Measurements from ENCODE around the gene FRYL. TPM values are rescaled to one million over a fixed set of nuclear protein-coding genes. Genes with fewer than 3 reads are reported as not detected.

FRYL gene
- total and polyA plus RNA-seq, 9 donors: 14.9 to 38.3 (median 20.3) TPM

GRCh38 chr4:48668254-48669017, 111.6 kb downstream of the FRYL start:
- no peak for DNase-seq
- Histone ChIP-seq H3K27ac (ENCODE audit: low read length) (no peak overlapping the region), H3K4me1 (ENCODE audit: control insufficient read depth, insufficient read depth, low read length) (no peaks in the 10 kb centered on the region), H3K4me3 (ENCODE audit: low read length) (no peak overlapping the region), H3K27me3 (ENCODE audit: control insufficient read depth, insufficient read depth, low read length) (no peaks in the 10 kb centered on the region), H3K9me3 (replicated peaks; ENCODE audit: control insufficient read depth, low read depth, low read length) (no peaks in the 10 kb centered on the region), H3K36me3 (ENCODE audit: control insufficient read depth, insufficient read depth, low read length) (no peaks in the 10 kb centered on the region)
- no CpG with 5 or more reads among the region's 4 CpGs for WGBS (ENCODE audit: insufficient coverage)

DNA sequence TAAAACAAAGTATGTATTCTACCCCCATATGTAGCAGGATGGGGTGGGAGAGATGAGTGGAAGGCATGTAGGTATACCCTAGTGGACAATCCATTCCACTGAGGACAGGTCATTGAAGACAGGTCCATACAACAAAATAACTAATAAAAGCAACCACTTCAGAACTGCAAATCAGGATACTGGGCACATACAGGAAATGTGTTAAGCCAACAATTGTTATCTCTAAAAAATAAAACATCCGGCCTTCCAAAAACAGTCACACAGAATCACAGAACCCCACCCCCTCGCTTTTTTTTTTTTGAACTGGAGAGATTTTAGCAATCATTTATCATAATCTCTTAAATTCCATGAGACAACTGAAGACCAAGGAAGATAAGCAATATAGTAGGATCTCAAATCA, 112.9 kb downstream of the FRYL start:
- Histone ChIP-seq H3K4me3 (ENCODE audit: low read length) (no peak overlapping the region), H3K9me3 (replicated peaks; ENCODE audit: control insufficient read depth, low read depth, low read length) (no peaks in the 10 kb centered on the region), H3K4me1 (ENCODE audit: control insufficient read depth, insufficient read depth, low read length) (no peaks in the 10 kb centered on the region), H3K27me3 (ENCODE audit: control insufficient read depth, insufficient read depth, low read length) (no peaks in the 10 kb centered on the region), H3K36me3 (ENCODE audit: control insufficient read depth, insufficient read depth, low read length) (no peaks in the 10 kb centered on the region), H3K27ac (ENCODE audit: low read length) (no peak overlapping the region)
- WGBS (ENCODE audit: insufficient coverage): no CpG with 5 or more reads among the region's 2 CpGs
- DNase-seq: no peak

DNA sequence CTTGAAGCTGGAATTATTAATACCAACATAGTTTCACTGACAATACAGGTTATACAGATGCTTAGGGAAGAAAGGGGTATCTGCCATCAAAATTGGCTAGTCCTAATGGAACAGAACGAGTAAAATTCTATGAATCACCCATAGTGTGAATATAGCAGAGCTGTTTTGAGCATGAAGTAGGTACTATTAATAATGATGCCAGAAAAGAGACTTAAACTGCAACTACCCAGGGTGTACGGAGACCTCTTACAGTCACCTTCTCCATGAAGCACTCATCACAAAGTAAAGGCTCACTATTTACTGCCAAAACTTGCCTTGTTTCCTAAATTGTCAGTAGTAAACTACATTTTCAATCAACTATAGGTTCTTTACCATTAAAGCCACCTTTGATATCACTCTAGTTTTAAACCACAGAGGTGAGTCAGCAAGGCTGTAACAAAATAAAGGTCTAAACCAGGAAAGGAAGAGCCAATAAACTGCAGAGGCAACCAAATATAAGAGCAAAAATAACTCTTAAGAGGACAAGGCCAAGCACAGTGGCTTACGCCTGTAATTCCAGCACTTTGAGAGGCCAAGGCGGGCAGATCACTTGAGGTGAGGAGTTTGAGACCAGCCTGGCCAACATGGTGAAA, 114.4 kb downstream of the FRYL start:
- no peaks in the 10 kb centered on the region for H3K36me3 ChIP-seq (ENCODE audit: control insufficient read depth, insufficient read depth, low read length)
- WGBS (ENCODE audit: insufficient coverage): 83% methylated on average over 1 of the region's 4 CpGs
- no peak overlapping the region for H3K27ac ChIP-seq (ENCODE audit: low read length)
- DNase-seq: no peak
- no peaks in the 10 kb centered on the region for H3K4me1 ChIP-seq (ENCODE audit: control insufficient read depth, insufficient read depth, low read length)
- H3K4me3 ChIP-seq (ENCODE audit: low read length): no peak overlapping the region
- no peaks in the 10 kb centered on the region for H3K9me3 ChIP-seq (replicated peaks; ENCODE audit: control insufficient read depth, low read depth, low read length)
- no peaks in the 10 kb centered on the region for H3K27me3 ChIP-seq (ENCODE audit: control insufficient read depth, insufficient read depth, low read length)

DNA sequence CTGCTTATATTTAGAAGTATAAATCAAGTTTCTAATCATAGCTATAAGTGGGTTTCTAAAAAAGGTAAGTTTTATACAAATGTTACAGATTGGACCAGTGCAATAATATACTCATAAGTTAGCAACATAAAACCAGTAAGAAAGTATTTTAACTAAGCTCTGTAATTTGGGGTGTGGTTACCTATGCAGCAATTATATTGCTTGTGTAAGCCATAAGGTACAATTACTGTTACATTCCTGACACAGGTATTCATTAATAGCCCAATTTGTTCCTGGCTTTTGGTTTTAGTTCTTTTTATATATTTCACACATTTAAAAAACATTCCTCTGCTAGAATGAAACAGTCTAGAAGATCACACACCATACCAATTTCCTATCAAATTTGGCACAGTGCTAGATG, 115.1 kb downstream of the FRYL start:
- Histone ChIP-seq H3K27me3 (ENCODE audit: control insufficient read depth, insufficient read depth, low read length) (no peaks in the 10 kb centered on the region), H3K36me3 (ENCODE audit: control insufficient read depth, insufficient read depth, low read length) (no peaks in the 10 kb centered on the region), H3K4me3 (ENCODE audit: low read length) (no peak overlapping the region), H3K4me1 (ENCODE audit: control insufficient read depth, insufficient read depth, low read length) (no peaks in the 10 kb centered on the region), H3K9me3 (replicated peaks; ENCODE audit: control insufficient read depth, low read depth, low read length) (no peaks in the 10 kb centered on the region), H3K27ac (ENCODE audit: low read length) (no peak overlapping the region)
- no peak for DNase-seq

DNA sequence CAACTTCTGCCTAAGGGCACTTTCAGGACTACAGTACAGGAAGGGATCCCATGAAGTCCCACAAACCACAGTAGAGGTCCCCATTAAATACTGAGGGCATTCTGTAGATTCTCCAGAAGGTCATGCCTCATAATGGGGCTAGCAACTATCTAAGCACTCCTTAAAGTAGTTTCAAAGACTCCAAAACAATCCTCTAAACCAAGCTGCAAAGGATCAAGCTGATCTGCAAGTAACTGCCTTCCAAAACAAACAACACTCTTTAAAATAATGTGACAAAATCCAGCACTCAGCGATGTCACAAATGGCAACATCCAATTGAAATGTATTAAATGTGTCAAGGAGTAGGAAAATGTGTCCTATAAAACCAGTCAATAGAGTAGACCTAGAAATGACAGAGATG, 118.7 kb downstream of the FRYL start:
- H3K36me3 ChIP-seq (ENCODE audit: control insufficient read depth, insufficient read depth, low read length): no peaks in the 10 kb centered on the region
- H3K9me3 ChIP-seq (replicated peaks; ENCODE audit: control insufficient read depth, low read depth, low read length): no peaks in the 10 kb centered on the region
- H3K4me3 ChIP-seq (ENCODE audit: low read length): no peak overlapping the region
- H3K27ac ChIP-seq (ENCODE audit: low read length): no peak overlapping the region
- no peaks in the 10 kb centered on the region for H3K4me1 ChIP-seq (ENCODE audit: control insufficient read depth, insufficient read depth, low read length)
- H3K27me3 ChIP-seq (ENCODE audit: control insufficient read depth, insufficient read depth, low read length): no peaks in the 10 kb centered on the region
- no peak for DNase-seq
- no CpG with 5 or more reads among the region's 1 CpG for WGBS (ENCODE audit: insufficient coverage)

DNA sequence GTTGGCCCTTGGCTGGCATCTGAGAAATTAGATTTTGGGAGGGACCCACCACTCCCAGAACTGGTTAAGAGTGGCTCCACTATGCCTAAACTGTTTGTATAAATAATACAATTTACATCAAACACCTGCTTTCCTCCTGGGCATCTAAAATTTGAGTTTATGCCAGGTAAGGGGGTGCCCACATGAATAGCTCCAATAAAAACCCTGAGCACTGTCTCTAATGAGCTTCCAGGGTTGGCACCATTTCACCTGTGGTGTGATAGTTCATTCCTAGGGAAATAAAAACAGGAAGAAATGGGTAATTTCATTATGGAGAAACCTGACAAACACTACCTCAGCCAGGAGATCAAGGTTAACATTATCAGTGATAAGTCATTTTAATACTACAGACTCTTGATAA, 119.7 kb downstream of the FRYL start:
- DNase-seq: no peak
- Histone ChIP-seq H3K27ac (ENCODE audit: low read length) (no peak overlapping the region), H3K9me3 (replicated peaks; ENCODE audit: control insufficient read depth, low read depth, low read length) (no peaks in the 10 kb centered on the region), H3K4me1 (ENCODE audit: control insufficient read depth, insufficient read depth, low read length) (no peaks in the 10 kb centered on the region), H3K4me3 (ENCODE audit: low read length) (no peak overlapping the region), H3K27me3 (ENCODE audit: control insufficient read depth, insufficient read depth, low read length) (no peaks in the 10 kb centered on the region), H3K36me3 (ENCODE audit: control insufficient read depth, insufficient read depth, low read length) (no peaks in the 10 kb centered on the region)

GRCh38 chr4:48654015-48654664, 125.9 kb downstream of the FRYL start:
- peak overlapping the region; percentile 39 for H3K27ac ChIP-seq (ENCODE audit: low read length)
- no peak overlapping the region for H3K4me3 ChIP-seq (ENCODE audit: low read length)
- no peaks in the 10 kb centered on the region for H3K27me3 ChIP-seq (ENCODE audit: control insufficient read depth, insufficient read depth, low read length)
- DNase-seq: peak; percentile 53
- WGBS (ENCODE audit: insufficient coverage): no CpG with 5 or more reads among the region's 4 CpGs
- H3K9me3 ChIP-seq (replicated peaks; ENCODE audit: control insufficient read depth, low read depth, low read length): no peaks in the 10 kb centered on the region
- H3K36me3 ChIP-seq (ENCODE audit: control insufficient read depth, insufficient read depth, low read length): peaks cover 2% of the 10 kb centered on the region
- no peaks in the 10 kb centered on the region for H3K4me1 ChIP-seq (ENCODE audit: control insufficient read depth, insufficient read depth, low read length)

DNA sequence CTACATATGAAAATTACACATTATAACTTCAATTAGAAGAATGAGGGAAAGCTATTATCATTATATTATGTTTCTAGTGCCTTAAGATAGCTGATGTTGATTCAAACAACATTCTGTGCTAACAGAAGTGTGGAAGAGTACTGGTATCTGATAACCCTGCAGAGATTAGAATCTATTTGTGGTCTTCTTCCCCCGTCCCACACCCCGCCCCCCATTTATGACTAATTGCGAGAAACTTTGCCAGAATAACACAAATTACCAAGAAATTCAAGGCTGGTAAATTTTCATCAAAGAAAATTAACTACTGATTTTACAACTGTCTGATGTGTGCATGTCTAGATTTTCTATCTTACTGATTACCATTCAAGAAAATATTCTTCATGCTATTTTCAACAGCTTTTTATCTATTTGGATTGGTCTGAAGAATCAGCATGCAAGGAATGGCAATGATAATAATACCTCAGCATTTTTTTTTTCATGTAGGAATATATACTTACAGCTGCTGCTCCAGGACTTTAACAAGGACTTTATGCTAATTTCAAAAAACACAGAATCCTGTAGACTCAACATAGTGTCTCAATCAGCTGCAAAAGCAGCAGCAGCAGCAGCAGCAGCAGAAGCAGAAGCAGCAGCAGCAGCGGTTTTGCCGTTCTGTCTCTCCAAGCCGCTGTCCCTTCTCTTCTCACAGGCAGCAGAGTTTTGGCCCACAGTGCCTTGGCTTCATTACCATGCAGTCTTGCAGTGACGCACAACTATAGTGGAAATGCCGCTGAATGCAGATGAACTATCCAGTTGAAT, 126.7 kb downstream of the FRYL start:
- DNase-seq: peak; percentile 90

DNA sequence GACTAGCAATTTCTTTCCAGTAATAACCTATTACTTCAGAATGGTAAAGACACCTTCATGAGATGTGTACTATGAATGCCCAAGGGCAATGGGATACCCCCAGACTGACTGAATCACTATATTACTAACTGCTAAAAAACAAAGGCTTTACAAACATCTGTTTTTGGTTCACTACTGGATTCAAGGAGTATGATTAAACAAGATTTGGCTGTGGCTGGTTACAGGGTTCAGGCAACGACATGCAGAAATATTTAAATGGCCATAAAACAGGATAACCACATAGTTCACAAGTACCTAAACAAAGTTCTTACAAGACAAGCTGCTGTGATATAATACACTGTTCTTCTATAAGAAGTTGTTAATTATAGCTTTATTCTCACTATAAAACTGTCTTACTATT, 128.2 kb downstream of the FRYL start:
- Histone ChIP-seq H3K36me3 (ENCODE audit: control insufficient read depth, insufficient read depth, low read length) (peaks cover 2% of the 10 kb centered on the region), H3K4me3 (ENCODE audit: low read length) (no peak overlapping the region), H3K9me3 (replicated peaks; ENCODE audit: control insufficient read depth, low read depth, low read length) (no peaks in the 10 kb centered on the region), H3K27me3 (ENCODE audit: control insufficient read depth, insufficient read depth, low read length) (no peaks in the 10 kb centered on the region), H3K27ac (ENCODE audit: low read length) (no peak overlapping the region), H3K4me1 (ENCODE audit: control insufficient read depth, insufficient read depth, low read length) (no peaks in the 10 kb centered on the region)
- no CpG with 5 or more reads among the region's 1 CpG for WGBS (ENCODE audit: insufficient coverage)
- no peak for DNase-seq

More for the DNA sequence above, 126.7 kb downstream of the FRYL start:
- Histone ChIP-seq H3K9me3 (replicated peaks; ENCODE audit: control insufficient read depth, low read depth, low read length) (no peaks in the 10 kb centered on the region), H3K36me3 (ENCODE audit: control insufficient read depth, insufficient read depth, low read length) (peaks cover 2% of the 10 kb centered on the region), H3K4me3 (ENCODE audit: low read length) (no peak overlapping the region), H3K27ac (ENCODE audit: low read length) (peak overlapping the region; percentile 39), H3K27me3 (ENCODE audit: control insufficient read depth, insufficient read depth, low read length) (no peaks in the 10 kb centered on the region), H3K4me1 (ENCODE audit: control insufficient read depth, insufficient read depth, low read length) (no peaks in the 10 kb centered on the region)
- 39% methylated on average over 3 of the region's 8 CpGs for WGBS (ENCODE audit: insufficient coverage)

GRCh38 chr4:48649505-48649904, 130.6 kb downstream of the FRYL start:
- Histone ChIP-seq H3K4me3 (ENCODE audit: low read length) (no peak overlapping the region), H3K9me3 (replicated peaks; ENCODE audit: control insufficient read depth, low read depth, low read length) (no peaks in the 10 kb centered on the region), H3K27ac (ENCODE audit: low read length) (no peak overlapping the region), H3K27me3 (ENCODE audit: control insufficient read depth, insufficient read depth, low read length) (no peaks in the 10 kb centered on the region), H3K36me3 (ENCODE audit: control insufficient read depth, insufficient read depth, low read length) (peaks cover 2% of the 10 kb centered on the region), H3K4me1 (ENCODE audit: control insufficient read depth, insufficient read depth, low read length) (peaks cover 3% of the 10 kb centered on the region)
- DNase-seq: peak; percentile 25
- WGBS (ENCODE audit: insufficient coverage): no CpG with 5 or more reads among the region's 3 CpGs
